GM19328 (cell line): ENCODE results near the gene TCEAL7.
"Not testable (repeated sequence)": the region's sequence is repeated elsewhere in the genome, so short reads cannot be mapped to it uniquely, and the experiment has no call there.

Source experiments
- ATAC-seq: cut with Tn5 transposase; IDR thresholded peaks from one replicate; pipeline ENCODE4 v1.9.1; 2021; ENCODE audit warnings: mild to moderate bottlenecking, moderate library complexity; ENCODE audit not compliant: unreplicated experiment

TCEAL7 gene, protein sequence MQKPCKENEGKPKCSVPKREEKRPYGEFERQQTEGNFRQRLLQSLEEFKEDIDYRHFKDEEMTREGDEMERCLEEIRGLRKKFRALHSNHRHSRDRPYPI

DNA sequence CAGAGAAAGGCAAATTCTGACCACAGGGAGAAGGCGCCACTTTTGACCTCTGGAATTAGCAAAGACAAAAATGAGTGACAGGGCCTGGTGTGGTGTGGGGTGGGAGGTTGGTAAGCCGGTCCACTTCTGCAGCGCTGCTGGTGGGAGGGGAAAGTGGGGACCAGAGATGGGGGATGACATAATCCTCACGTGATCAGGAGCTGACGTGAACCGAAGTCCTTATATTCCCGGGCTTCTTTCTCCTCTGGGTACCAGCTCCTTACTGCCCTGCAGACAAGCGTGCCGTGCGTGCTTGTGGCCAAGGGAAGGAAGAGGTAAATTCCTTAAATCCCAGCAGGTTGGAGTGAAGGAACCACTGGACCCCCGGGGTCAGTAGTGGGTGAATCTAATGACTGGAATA lies at the start of gene TCEAL7:
TSS of gene TCEAL7 (plus strand) at position 249 of the 400 bp plus-strand sequence. CDS start 1,165 bp downstream, outside the sequence.
- no peak for ATAC-seq

DNA sequence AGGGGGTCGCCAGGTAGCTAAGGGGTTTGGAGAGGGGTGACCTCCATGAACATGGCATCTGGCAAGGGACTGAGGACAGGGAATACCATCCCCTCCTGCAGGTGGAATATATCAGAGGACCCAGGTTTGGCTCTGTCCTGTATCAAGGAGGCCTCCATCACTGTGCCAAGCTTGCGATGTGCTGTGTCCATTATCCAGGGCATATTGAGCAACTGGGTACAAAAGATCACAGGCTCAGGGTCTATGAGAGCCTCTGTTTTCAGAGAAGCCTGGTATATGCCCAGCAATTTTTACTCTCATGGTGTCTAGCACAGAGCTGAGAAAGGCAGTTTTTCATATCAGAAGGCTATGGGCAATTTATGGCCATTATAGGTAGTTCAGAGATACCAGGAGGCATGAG lies 36.9 kb upstream of the TCEAL7 start:
- no peak for ATAC-seq

DNA sequence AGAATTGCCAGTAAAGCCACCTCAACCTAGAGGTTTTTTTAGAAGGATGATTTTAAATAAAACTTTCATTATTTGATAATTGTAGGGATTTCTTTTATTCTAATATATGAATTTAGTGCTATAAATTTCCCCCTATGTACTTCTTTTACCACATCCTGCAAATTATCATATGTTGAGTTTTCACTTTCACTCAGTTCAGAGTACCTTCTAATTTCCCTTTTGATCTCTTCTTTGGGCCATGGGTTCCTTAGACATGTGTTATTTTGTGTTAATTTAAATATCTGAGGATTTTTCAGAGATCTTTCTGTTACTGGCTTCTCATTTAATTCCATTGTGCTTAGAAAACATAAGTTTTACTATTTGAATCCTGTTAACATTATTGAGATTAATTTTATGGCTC lies 25.3 kb upstream of the TCEAL7 start:
- ATAC-seq, result no peak

DNA sequence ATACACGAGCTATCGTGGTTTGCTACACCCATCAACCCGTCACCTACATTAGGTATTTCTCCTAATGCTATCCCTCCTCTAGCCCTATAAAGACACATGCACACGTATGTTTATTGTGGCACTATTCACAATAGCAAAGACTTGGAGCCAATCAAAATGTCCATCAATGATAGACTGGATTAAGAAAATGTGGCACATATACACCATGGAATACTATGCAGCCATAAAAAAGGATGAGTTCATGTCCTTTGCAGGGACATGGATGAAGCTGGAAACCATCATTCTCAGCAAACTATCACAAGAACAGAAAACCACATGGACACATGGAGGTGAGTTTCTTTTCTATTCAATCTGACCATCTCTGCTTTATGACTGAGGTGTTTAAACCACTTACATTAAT lies 24.4 kb upstream of the TCEAL7 start:
- ATAC-seq, result not testable (repeated sequence)

DNA sequence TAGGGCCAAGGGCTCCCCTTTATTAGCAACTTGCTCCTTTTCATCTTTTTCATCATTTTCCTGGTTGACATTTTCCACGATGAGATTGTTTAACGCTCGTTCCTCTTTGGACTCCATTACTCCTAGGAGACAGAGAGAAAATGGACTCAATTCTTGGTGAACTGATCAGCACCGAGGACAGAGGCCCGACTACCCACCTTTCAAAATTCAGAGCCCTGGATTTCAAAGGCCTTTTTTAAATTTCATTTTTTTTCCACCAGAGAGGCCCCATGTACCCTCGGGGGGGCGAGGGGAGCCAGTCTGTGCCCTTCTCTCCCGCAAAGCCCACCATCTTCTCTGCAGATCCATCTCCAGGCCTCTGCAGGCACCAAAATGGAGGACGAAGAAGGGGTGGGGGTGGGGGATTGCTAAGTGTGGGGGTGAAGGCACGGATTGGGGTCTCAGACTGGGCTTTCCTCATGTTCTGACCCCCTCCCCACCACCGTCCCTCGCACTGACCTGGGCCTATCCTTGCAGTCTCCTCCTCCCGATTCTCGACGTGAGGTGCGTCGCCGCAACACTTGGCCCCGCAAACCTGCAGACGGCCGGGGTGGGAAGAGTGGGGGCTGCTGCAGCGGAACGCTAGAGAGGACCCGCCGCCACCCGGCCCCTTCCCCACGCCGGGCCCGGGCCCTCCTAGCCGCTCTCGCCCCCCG lies 20.0 kb upstream of the TCEAL7 start:
- ATAC-seq, result no peak

DNA sequence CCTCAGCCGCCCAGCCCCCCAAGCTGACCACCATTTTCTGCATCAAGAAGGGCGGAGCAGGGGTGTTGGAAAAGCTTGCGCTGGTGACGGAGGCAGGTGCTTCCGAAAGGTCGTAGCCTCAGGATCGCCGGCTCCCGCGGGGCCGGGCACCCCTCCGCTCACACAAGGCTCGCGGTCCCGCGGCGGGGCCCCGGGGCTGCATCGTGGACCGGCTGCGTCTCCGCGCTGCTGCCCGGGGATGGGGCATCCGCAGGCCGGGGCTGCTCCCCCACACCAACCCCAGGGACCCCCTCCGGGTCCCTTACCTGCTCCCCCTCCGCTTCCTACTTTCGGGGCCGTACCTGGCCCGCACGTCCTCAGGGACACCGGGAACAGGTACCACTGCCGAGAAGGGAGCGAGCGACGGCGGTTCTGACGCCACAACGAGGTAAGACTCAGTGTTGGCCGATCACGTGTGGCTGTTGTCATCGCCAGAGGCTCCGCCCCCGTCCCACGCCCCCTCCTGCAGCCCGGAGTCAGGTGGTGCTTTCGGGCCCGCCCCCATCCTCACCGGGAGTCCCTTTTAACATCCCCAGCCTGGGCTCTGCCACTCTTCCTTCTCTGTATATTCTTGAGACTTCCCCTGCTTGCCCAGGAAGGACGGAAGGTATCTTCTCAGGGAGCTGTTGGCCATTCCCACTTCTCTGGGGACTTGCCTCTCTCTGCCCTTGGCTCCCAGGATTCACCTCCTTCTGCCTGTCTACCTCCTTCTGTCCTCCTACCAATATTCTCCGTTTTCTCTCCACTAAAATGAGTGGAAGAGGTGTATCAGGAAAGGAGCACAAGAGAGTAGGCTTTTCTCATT lies 19.3 kb upstream of the TCEAL7 start, which contains the start of gene BEX2:
TSS of gene BEX2 (minus strand) at position 436 of the 844 bp plus-strand sequence. CDS start 1,014 bp downstream, outside the sequence.
- ATAC-seq, result peak; percentile 95

DNA sequence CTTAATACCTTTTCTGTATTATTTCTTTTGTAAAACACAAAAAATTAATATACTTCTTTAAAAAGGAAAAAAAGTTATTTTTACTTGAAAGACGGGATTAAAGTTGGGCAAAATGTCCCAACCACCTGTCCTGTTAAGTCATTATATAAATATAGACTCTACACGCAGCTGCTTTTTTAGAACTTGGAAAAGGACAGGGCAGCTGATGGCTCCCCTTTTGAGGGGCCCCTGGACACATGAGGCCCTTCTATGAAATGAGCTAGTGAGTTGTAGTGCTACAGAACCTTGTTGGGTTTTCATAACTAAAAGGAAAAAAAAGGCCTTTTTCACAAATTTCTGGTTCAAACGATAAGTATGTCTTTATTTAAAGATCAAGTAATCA lies 18.6 kb upstream of the TCEAL7 start:
- ATAC-seq, result no peak

DNA sequence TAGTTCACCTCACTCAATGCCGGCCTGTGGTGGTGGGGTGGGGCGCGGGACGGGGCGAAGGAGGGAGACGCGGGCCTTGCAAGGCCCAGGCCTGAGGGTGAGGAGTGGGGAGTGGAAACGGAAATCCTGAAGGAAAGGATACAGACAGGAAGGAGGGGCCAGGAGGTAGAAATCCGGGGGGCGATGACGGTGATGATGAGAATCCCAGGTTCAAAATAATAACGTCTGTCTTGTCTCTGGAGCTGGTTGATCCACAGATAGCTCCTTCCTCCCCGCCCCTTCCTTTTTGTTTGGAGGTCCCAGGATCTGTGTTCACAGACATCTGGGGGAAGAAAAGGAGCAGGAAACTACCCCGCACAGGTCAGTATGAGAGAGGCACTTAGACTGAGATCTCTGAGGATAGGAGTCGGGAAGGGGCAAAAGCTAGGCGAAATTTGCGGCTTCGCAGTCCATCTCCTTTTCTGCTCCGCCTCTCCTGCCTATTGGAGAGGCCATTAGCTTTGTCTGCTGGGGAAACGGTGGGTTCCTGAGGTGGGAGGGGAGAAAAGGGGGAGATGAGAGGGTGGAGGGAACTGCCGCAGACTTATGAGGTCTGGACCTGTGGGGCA lies 746 bp downstream of the TCEAL7 start:
- ATAC-seq, result no peak

DNA sequence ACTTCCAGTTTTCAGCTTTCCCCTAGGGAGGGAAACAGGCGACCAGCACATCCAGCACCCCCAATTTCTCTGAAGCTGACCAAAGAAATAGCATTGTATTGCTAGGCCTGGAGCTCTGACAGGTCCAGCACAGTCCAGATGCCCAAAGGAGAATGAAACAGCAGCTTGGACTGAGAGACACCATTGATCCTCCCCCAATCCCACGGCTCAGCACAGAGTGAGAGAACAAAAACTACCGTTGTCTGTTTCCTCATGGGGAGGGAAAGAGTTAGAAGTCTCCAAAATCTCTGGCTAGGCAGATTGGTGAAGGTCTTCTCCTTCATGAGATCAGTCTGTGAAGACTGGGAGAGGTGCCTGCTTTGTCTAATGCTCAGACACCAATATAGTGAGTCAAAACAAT lies 8.6 kb downstream of the TCEAL7 start:
- no peak for ATAC-seq

DNA sequence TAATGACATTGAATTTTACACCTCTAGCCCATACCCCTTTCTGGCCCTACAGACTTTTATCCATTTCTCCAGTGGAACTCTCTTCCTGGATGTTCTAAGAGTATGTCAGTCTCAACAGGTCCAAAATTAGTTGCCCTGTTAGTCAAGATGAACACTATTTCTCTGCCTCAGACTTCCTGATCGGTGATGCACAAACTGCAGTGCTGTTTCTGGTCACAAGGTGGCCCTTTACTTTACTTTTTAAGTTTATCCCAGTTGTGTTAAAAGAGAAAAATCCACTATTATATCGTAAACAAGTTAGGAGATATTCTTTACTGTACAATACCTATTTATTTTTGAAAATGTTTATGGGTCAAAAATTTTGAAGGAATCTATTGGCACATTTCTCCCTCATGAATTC lies 13.1 kb downstream of the TCEAL7 start:
- ATAC-seq, result no peak

DNA sequence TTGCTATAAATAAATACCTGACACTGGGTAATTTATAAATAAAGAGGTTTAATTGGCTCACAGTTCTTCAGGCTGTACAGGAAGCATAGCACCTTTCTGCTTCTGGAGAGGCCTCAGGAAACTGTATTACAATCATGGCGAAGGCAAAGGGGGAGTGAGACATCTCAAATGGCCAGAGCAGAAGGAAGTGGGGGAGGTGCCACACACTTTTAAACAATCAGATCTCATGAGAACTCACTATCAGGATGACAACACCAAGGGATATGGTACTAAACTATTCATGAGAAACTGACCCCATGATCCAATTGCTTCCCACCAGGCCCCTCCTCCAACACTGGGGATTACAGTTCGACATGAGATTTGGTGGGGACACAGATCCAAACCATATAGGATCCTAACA lies 14.6 kb downstream of the TCEAL7 start:
- ATAC-seq, result no peak

DNA sequence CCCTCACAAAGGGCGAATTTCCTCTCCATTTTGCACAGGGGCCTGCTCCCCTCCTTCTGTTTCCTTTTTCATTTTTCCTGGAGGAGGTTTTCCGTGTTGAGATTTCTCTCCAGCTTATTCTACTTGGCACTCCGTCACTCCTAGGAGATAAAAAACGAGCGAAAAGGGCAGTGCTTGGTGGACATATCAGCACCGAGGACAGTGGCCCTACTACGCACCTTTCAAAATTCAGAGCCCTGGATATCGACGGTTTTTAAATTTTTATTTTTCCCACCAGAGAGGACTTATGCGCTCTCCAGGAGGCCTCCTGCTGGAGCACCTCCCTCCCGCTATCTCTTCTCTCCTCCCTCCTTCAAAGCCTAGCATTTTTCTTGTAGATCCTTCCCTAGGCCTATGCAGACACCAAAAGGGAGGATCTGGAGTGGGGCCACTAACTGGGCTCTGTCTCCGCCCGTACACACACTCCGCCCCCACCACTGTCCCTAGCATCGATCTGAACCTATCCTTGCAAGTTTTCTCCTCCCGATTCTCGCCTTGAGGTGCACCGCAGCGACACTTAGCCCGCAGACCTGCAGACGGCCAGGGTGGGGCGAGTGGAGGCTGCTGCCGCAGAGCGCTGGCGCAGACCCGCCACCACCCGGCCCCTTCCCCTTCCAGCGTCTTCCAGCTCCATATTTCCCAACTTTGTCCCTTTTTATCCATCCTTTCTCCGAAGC lies 17.8 kb downstream of the TCEAL7 start:
- no peak for ATAC-seq

DNA sequence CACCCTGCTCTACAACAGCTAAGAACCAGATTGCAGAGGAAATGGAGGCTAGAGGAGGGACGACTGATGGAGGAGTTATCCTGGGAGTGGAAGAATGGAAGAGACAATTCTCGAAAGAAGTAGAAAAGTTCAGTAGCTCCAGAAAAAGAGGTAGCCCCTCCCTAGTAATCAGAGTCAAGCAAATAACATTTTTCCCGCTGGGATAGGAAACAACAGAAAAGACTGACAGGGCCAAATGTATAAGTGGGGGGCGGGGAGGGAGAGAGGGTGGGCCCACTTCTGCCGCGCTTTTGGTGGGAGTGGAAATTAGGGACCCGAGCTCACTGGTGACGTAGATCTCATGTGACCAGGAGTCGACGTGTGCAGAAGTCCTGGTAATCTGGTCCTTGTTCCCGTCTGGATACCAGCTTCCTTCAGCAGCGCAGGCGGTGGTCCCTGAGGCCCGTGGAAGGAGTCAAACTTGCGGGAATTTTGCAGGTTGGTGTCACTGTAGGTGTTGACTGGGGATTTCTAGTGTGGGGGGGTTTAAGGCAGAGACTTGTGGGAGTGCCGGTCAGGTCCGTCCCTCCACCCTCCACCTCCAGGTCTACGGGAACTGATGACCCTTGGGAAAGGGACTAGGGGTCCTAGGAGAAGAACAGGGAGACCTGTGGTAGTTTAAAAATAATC lies 26.2 kb downstream of the TCEAL7 start, which contains the start of gene TCEAL9:
TSS of gene TCEAL9 (plus strand) at position 377 of the 669 bp plus-strand sequence. CDS start 1,179 bp downstream, outside the sequence.
- ATAC-seq, result no peak

DNA sequence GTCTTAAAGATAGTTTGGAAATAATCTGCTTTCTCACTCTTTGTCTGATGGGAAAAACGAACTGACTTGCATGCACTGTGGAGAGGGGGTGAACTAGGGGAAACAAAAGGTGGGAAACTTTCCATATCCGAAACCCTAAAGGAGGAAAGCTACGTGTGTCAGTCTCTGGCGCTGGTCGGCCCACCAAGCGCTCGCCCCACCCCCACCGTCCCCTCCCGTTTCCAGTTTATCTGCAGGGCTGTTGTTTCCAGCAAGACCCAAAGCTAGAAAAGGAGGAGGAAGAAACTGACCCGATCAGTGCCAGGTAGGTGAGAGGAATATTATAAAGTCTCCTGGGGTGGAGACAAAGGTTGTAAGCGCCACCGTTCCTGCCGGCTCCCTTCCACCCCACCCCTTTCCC lies 26.8 kb downstream of the TCEAL7 start:
- ATAC-seq, result no peak

DNA sequence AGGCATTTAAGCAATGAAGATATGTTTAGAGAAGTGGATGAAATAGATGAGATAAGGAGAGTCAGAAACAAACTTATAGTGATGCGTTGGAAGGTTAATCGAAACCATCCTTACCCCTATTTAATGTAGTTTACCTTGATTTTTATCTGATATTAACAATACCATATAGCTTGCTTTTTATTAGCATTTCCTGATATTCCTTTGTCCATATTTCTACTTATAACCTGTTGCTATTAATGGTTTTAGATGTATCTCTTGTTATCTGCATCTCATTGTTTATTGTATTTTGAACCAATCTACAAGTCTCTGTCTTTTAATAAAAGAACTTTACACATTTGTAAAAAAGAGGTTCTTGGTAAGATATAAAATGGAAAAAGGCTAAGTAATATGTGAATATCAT lies 27.8 kb downstream of the TCEAL7 start:
- no peak for ATAC-seq

DNA sequence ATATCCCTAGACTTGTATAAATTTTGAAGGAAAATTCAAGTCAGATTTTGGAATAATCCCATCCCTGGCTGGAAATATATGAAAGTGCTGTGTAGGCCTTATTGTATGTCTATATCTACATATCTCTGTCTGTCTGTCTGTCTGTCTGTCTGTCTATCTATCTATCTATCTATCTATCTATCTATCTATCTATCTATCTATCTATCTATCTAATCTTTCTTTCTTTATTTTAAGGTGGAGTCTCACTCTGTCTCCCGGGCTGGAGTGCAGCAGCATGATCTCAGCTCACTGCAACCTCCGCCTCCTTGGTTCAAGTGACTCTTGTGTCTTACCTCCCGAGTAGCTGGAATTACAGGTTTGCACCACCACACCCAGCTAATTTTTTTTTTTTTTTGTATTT lies 29.6 kb downstream of the TCEAL7 start:
- ATAC-seq, result not testable (repeated sequence)

DNA sequence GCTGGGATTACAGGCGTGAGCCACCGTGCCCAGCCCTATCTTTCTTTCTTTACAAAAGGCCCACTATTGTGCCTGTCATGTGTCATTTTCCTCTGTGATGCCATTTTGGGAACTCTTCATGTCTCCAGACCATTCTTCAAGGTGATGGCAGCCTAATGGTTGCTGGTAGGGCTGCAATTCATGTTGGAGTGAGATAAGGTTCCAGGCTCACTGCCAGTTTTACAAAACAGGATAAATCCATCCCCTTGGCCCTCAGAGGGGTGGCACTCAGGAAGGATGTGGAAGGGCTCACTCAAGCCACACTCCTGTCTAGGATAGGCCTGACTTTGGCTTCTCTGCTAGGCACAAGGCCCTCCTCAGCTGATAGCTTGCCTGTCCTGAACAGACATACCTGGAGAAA lies 30.1 kb downstream of the TCEAL7 start:
- ATAC-seq, result no peak

DNA sequence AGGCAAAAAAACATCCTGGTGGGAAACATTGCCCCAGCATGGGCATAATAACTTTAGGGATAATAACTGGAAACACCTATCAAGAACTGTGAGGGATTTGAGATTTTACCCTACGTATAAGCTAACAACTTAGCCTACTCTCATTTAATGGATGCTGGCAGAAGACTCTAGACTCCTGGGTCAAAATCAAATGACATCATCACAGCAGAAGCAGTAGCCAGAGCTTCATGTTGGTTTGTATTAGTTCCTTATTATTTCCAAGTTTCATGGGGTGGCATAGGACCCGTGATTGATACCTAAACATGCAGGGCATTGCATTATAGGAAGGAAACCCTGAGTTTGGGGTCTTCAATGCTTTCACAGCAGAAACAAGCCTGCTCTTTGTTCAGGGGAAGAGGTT lies 30.9 kb downstream of the TCEAL7 start:
- no peak for ATAC-seq

DNA sequence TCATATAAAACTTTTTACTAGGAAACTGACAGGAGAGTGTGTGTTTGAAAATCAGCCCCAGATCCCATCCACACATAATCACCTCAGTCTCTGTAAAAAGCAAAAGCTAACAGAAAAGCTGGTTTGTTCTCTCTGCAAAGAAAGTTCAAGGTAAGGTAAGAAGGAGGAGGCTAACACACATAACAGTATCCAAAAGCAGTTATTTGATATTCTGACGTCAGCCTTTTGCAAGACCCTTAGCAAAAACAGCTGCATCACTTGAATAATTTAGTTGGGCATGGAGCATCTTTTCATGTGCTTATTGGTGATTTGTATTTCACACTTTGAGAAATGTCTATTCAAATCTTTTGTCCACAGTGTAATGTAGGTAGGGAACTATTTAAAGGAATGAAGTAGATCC lies 31.8 kb downstream of the TCEAL7 start:
- no peak for ATAC-seq

DNA sequence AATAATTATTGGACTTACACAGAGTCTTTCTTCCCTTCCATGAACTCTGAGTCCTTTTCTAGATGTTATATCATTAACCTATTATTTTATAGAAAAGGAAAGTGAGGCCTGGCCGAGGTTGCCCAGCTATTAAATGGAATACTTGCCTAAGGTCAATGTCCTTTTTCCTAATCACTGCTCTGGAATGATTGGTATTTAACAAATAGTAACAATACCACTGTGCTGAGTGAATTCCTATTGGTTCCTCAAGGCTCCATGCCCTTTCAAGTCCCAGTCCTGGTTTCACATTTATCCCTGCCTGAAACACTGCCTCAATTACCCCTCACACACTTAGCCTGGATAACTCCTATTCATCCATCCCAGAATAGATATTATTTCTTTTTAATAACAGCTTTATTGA lies 32.4 kb downstream of the TCEAL7 start:
- ATAC-seq, result no peak
